ENCODE data around the gene CCDC18. TPM values are rescaled to one million over a fixed set of nuclear protein-coding genes. Genes with fewer than 3 reads are reported as not detected.

The CCDC18 gene
- total RNA-seq, 2 donors from 2014 or later = 1.3 to 4.4 TPM

GRCh38 chr1:93317207-93317606 is 136.7 kb downstream of the CCDC18 start:
- no peaks in the 10 kb centered on the region for H3K4me1 ChIP-seq
- intact Hi-C loops (cut with DNase I) = no loop called here
- ATAC-seq (no peak), DNase-seq (peak in 2 of 4 donors; percentile 17 to 54)
- WGBS, 2 donors = 64 to 68% methylated on average over 2 of the region's 2 CpGs
- no peak overlapping the region for H3K4me3 ChIP-seq
- H3K27ac ChIP-seq = no peak overlapping the region
- H3K36me3 ChIP-seq (replicated peaks in 1 of 2; ENCODE audit: insufficient read depth in 1 of 2, low read depth in 2 of 2) = no peaks in the 10 kb centered on the region
- TF ChIP-seq POLR2A (IDR thresholded peaks at IDR 0.05) (no peak), CTCF (IDR thresholded peaks at IDR 0.05) (no peak)
- H3K27me3 ChIP-seq = no peaks in the 10 kb centered on the region
- no peaks in the 10 kb centered on the region for H3K9me3 ChIP-seq

- intact Hi-C loops (cut with DNase I) = no loop called here
- Histone ChIP-seq H3K27me3 (no peaks in the 10 kb centered on the region), H3K4me1 (no peaks in the 10 kb centered on the region), H3K27ac (no peak overlapping the region), H3K36me3 (replicated peaks in 1 of 2; ENCODE audit: insufficient read depth in 1 of 2, low read depth in 2 of 2) (no peaks in the 10 kb centered on the region), H3K4me3 (no peak overlapping the region), H3K9me3 (no peaks in the 10 kb centered on the region)
- DNase-seq (no peak), ATAC-seq (no peak)
- TF ChIP-seq POLR2A (IDR thresholded peaks at IDR 0.05) = no peak
- WGBS, 2 donors = 89 to 94% methylated on average over 2 of the region's 2 CpGs
These were observed 137.4 kb downstream of the CCDC18 start for GRCh38 chr1:93317943-93318342.

GRCh38 chr1:93321720-93322119 is 141.2 kb downstream of the CCDC18 start:
- no peak overlapping the region for H3K4me3 ChIP-seq
- TF ChIP-seq CTCF (IDR thresholded peaks at IDR 0.05) (no peak), POLR2A (IDR thresholded peaks at IDR 0.05) (no peak)
- no peaks in the 10 kb centered on the region for H3K4me1 ChIP-seq
- intact Hi-C loops (cut with DNase I) = no loop called here
- H3K9me3 ChIP-seq = no peaks in the 10 kb centered on the region
- H3K27me3 ChIP-seq = no peaks in the 10 kb centered on the region
- no peaks in the 10 kb centered on the region for H3K36me3 ChIP-seq (replicated peaks in 1 of 2; ENCODE audit: insufficient read depth in 1 of 2, low read depth in 2 of 2)
- WGBS, 2 donors = 92 to 97% methylated on average over 1 of the region's 1 CpG
- DNase-seq (no peak), ATAC-seq (no peak)
- no peak overlapping the region for H3K27ac ChIP-seq

GRCh38 chr1:93322349-93322748 is 141.8 kb downstream of the CCDC18 start:
- WGBS, 2 donors = 29 to 45% methylated on average over 3 of the region's 3 CpGs
- intact Hi-C loops (cut with DNase I) = no loop called here
- Histone ChIP-seq H3K4me1 (no peaks in the 10 kb centered on the region), H3K27ac (no peak overlapping the region), H3K36me3 (replicated peaks in 1 of 2; ENCODE audit: insufficient read depth in 1 of 2, low read depth in 2 of 2) (no peaks in the 10 kb centered on the region), H3K27me3 (no peaks in the 10 kb centered on the region), H3K4me3 (no peak overlapping the region), H3K9me3 (no peaks in the 10 kb centered on the region)
- TF ChIP-seq CTCF (IDR thresholded peaks at IDR 0.05) (no peak), POLR2A (IDR thresholded peaks at IDR 0.05) (no peak)
- DNase-seq = peak; percentile 12 to 46 (median 23)
- ATAC-seq = peak; percentile 33

GRCh38 chr1:93323185-93323820 is 142.8 kb downstream of the CCDC18 start:
- no peak for DNase-seq
- Histone ChIP-seq H3K4me3 (no peak overlapping the region), H3K9me3 (no peaks in the 10 kb centered on the region), H3K27ac (no peak overlapping the region), H3K27me3 (no peaks in the 10 kb centered on the region), H3K36me3 (replicated peaks in 1 of 2; ENCODE audit: insufficient read depth in 1 of 2, low read depth in 2 of 2) (no peaks in the 10 kb centered on the region), H3K4me1 (no peaks in the 10 kb centered on the region)
- no peak for ATAC-seq
- TF ChIP-seq CTCF (IDR thresholded peaks at IDR 0.05) = no peak
- no peak for TF ChIP-seq POLR2A (IDR thresholded peaks at IDR 0.05)
- WGBS, 2 donors = 69 to 76% methylated on average over 3 of the region's 3 CpGs
- intact Hi-C loops (cut with DNase I) = no loop called here

All from body of pancreas (tissue), 4 donors.